HepG2 (cell line): ENCODE results near the gene NFS1. TPM values are rescaled to one million over a fixed set of nuclear protein-coding genes. Genes with fewer than 3 reads are reported as not detected.
A peak's percentile ranks its signal among the peaks of the same experiment; 100 is the strongest.

ENCODE experiments used
- ATAD3A ChIP-seq: sonication (generic); formaldehyde crosslinking; IDR thresholded peaks from 2 replicates; pipeline ENCODE4 v1.4.0; 2020; ENCODE audit warnings: missing genetic modification reagents
- GATAD2A ChIP-seq: IDR thresholded peaks from 2 replicates; pipeline ENCODE4 v1.6.1; 2016
- HNRNPH1 ChIP-seq: fragments of 200-400 bp; formaldehyde crosslinking; optimal IDR thresholded peaks from 2 replicates; pipeline ENCODE3; 2017; ENCODE audit warnings: mild to moderate bottlenecking, low read depth, low read length
- HOXA7 ChIP-seq: sonication (generic); formaldehyde crosslinking; IDR thresholded peaks from 2 replicates; pipeline ENCODE4 v1.8.1; 2022; ENCODE audit warnings: mild to moderate bottlenecking, missing genetic modification reagents, moderate library complexity
- IKZF4 ChIP-seq: sonication (generic); formaldehyde crosslinking; IDR thresholded peaks from 2 replicates; pipeline ENCODE4 v1.5.1; 2020; ENCODE audit warnings: borderline replicate concordance, mild to moderate bottlenecking, low read depth, missing genetic modification reagents; ENCODE audit errors: not compliant biosample characterization
- ZFP37 ChIP-seq: sonication (generic); formaldehyde crosslinking; IDR thresholded peaks from 2 replicates; pipeline ENCODE4 v1.4.0; 2020; ENCODE audit warnings: missing genetic modification reagents, borderline replicate concordance
- ZNF3 ChIP-seq: IDR thresholded peaks from 2 replicates; pipeline ENCODE4 v1.7.0; 2017; ENCODE audit warnings: inconsistent platforms
- ZNF775 ChIP-seq: sonication (generic); formaldehyde crosslinking; IDR thresholded peaks from 2 replicates; pipeline ENCODE4 v1.4.0; 2020; ENCODE audit warnings: missing genetic modification reagents, mild to moderate bottlenecking, moderate library complexity, borderline replicate concordance
- polyA plus RNA-seq, 8 experiments: library from polyadenylated mRNA; depleted of rRNA in 3 of 8; stranded (reverse) in 7 of 8; unstranded in 1 of 8; fragments of >200 nt; fragmentation: Illumina TruSeq in 4 of 8; extraction: Trizol in 4 of 8; gene quantifications; 2 replicates each; pipeline versions ENCODE4 v1.2.1 to v1.2.3, GENCODE V29; 2011 to 2016; ENCODE audit warnings: low read depth in 4 of 8, missing spikeins in 1 of 8, mixed read lengths in 1 of 8; ENCODE audit not compliant: insufficient read depth in 1 of 8
- total RNA-seq, 5 experiments: library from RNA; depleted of rRNA; stranded (reverse); fragments of >200 nt; fragmentation: Illumina TruSeq; extraction: Trizol; gene quantifications; 2 replicates each; pipeline ENCODE4 v1.2.3, GENCODE V29; 2016; ENCODE audit warnings: low read depth in 1 of 5
- TF ChIP-seq, protein P1 (sequence below): sonication (generic); formaldehyde crosslinking; IDR thresholded peaks from 2 replicates; pipeline ENCODE4 v1.8.0; 2022; ENCODE audit warnings: missing genetic modification reagents, mild to moderate bottlenecking, inconsistent platforms, borderline replicate concordance
- TF ChIP-seq, protein P2 (sequence below): sonication (generic); formaldehyde crosslinking; IDR thresholded peaks from 2 replicates; pipeline ENCODE4 v1.8.0; 2022; ENCODE audit warnings: mild to moderate bottlenecking, missing genetic modification reagents, borderline replicate concordance
- TF ChIP-seq, protein P3 (sequence below): sonication (generic); formaldehyde crosslinking; IDR thresholded peaks from 2 replicates; pipeline ENCODE4 v1.9.0; 2021; ENCODE audit warnings: missing genetic modification reagents, borderline replicate concordance
- TF ChIP-seq, protein P4 (sequence below): sonication (generic); formaldehyde crosslinking; IDR thresholded peaks from 2 replicates; pipeline ENCODE4 v1.4.0; 2020; ENCODE audit warnings: mild to moderate bottlenecking, missing genetic modification reagents, borderline replicate concordance
- TF ChIP-seq, protein P5 (sequence below): sonication (generic); formaldehyde crosslinking; IDR thresholded peaks from 2 replicates; pipeline ENCODE4 v1.4.0; 2020; ENCODE audit warnings: mild to moderate bottlenecking, low read depth, missing genetic modification reagents

The NFS1 gene
- total and polyA plus RNA-seq, 2 of the 13 experiments (the other 11 are each of a cell fraction or from before 2014, with no cell fraction given) = 65.9 to 88.1 TPM

DNA sequence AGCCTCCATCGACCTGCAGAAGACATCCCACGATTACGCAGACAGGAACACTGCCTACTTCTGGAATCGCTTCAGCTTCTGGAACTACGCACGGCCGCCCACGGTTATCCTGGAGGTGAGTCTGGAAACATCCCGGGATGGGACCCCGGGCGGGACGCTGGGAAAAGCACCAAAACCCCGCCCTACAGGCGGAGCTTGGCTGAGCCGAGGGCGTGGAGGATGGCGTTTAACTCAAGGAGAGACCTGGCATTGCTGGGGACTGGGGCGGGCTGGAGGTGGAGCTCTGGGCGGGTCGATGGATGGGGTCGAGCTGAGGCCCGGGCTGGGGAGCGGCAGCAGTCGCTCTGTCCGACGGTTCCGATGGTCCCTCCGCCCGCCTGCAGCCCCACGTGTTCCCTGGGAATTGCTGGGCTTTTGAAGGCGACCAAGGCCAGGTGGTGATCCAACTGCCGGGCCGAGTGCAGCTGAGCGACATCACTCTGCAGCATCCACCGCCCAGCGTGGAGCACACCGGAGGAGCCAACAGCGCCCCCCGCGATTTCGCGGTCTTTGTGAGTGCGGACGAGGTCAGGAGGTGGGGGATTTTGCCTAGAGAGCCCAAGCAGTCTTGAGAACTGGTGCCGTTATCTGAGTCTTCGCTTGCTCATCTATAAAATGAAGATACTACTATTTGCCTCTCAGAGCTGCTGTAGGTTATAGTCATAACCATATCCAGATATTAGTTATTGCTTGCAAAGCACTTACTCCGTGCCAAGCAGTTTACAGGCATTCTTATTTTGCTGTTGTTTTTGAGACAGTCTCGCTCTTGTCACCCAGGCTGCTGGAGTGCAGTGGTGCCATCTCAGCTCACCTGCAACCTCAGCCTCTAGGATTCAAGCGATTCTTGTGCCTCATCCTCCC lies 79.7 kb downstream of the NFS1 start (continued):
- TF ChIP-seq, protein P1, sequence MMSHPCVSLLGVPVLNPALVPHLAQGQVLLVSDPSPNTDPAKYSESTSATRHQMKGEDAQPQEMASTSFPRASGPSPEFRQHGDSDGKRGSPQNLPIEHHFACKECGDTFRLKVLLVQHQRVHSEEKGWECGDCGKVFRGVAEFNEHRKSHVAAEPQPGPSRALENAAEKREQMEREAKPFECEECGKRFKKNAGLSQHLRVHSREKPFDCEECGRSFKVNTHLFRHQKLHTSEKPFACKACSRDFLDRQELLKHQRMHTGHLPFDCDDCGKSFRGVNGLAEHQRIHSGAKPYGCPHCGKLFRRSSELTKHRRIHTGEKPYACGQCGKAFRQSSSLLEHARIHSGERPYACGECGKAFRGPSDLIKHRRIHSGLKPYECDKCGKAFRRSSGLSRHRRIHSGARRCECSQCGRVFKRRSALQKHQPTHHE (CRISPR knock-in tag) = peak; percentile 94
- TF ChIP-seq, protein P2, sequence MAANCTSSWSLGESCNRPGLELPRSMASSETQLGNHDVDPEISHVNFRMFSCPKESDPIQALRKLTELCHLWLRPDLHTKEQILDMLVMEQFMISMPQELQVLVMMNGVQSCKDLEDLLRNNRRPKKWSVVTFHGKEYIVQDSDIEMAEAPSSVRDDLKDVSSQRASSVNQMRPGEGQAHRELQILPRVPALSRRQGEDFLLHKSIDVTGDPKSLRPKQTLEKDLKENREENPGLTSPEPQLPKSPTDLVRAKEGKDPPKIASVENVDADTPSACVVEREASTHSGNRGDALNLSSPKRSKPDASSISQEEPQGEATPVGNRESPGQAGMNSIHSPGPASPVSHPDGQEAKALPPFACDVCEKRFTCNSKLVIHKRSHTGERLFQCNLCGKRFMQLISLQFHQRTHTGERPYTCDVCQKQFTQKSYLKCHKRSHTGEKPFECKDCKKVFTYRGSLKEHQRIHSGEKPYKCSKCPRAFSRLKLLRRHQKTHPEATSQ = peak; percentile 85; the same call in 1 of the 2 replicates
- TF ChIP-seq, protein P3, sequence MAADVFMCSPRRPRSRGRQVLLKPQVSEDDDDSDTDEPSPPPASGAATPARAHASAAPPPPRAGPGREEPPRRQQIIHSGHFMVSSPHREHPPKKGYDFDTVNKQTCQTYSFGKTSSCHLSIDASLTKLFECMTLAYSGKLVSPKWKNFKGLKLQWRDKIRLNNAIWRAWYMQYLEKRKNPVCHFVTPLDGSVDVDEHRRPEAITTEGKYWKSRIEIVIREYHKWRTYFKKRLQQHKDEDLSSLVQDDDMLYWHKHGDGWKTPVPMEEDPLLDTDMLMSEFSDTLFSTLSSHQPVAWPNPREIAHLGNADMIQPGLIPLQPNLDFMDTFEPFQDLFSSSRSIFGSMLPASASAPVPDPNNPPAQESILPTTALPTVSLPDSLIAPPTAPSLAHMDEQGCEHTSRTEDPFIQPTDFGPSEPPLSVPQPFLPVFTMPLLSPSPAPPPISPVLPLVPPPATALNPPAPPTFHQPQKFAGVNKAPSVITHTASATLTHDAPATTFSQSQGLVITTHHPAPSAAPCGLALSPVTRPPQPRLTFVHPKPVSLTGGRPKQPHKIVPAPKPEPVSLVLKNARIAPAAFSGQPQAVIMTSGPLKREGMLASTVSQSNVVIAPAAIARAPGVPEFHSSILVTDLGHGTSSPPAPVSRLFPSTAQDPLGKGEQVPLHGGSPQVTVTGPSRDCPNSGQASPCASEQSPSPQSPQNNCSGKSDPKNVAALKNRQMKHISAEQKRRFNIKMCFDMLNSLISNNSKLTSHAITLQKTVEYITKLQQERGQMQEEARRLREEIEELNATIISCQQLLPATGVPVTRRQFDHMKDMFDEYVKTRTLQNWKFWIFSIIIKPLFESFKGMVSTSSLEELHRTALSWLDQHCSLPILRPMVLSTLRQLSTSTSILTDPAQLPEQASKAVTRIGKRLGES (CRISPR knock-in tag) = peak; percentile 19; the same call in 1 of the 2 replicates
- TF ChIP-seq ATAD3A (CRISPR knock-in tag) (no peak), IKZF4 (CRISPR knock-in tag) (peak; percentile 97), ZNF3 (CRISPR knock-in tag) (no peak), GATAD2A (peak; percentile 80), ZFP37 (CRISPR knock-in tag) (peak; percentile 73), HNRNPH1 (no peak), HOXA7 (CRISPR knock-in tag) (no peak), ZNF775 (0 out of 2 replicates have a peak, but pooled peaks have one; percentile 55)
- TF ChIP-seq, protein P4, sequence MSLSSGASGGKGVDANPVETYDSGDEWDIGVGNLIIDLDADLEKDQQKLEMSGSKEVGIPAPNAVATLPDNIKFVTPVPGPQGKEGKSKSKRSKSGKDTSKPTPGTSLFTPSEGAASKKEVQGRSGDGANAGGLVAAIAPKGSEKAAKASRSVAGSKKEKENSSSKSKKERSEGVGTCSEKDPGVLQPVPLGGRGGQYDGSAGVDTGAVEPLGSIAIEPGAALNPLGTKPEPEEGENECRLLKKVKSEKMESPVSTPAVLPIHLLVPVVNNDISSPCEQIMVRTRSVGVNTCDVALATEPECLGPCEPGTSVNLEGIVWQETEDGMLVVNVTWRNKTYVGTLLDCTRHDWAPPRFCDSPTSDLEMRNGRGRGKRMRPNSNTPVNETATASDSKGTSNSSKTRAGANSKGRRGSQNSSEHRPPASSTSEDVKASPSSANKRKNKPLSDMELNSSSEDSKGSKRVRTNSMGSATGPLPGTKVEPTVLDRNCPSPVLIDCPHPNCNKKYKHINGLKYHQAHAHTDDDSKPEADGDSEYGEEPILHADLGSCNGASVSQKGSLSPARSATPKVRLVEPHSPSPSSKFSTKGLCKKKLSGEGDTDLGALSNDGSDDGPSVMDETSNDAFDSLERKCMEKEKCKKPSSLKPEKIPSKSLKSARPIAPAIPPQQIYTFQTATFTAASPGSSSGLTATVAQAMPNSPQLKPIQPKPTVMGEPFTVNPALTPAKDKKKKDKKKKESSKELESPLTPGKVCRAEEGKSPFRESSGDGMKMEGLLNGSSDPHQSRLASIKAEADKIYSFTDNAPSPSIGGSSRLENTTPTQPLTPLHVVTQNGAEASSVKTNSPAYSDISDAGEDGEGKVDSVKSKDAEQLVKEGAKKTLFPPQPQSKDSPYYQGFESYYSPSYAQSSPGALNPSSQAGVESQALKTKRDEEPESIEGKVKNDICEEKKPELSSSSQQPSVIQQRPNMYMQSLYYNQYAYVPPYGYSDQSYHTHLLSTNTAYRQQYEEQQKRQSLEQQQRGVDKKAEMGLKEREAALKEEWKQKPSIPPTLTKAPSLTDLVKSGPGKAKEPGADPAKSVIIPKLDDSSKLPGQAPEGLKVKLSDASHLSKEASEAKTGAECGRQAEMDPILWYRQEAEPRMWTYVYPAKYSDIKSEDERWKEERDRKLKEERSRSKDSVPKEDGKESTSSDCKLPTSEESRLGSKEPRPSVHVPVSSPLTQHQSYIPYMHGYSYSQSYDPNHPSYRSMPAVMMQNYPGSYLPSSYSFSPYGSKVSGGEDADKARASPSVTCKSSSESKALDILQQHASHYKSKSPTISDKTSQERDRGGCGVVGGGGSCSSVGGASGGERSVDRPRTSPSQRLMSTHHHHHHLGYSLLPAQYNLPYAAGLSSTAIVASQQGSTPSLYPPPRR (CRISPR knock-in tag) = peak; percentile 69; the same call in 1 of the 2 replicates
- TF ChIP-seq, protein P5, sequence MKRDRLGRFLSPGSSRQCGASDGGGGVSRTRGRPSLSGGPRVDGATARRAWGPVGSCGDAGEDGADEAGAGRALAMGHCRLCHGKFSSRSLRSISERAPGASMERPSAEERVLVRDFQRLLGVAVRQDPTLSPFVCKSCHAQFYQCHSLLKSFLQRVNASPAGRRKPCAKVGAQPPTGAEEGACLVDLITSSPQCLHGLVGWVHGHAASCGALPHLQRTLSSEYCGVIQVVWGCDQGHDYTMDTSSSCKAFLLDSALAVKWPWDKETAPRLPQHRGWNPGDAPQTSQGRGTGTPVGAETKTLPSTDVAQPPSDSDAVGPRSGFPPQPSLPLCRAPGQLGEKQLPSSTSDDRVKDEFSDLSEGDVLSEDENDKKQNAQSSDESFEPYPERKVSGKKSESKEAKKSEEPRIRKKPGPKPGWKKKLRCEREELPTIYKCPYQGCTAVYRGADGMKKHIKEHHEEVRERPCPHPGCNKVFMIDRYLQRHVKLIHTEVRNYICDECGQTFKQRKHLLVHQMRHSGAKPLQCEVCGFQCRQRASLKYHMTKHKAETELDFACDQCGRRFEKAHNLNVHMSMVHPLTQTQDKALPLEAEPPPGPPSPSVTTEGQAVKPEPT (CRISPR knock-in tag) = peak; percentile 87; the same call in 1 of the 2 replicates
